GM19324 (cell line): Measurements from ENCODE around the gene ENOSF1.

ENCODE experiments used
- ATAC-seq: cut with Tn5 transposase; IDR thresholded peaks from one replicate; pipeline ENCODE4 v1.9.1; 2021; ENCODE audit warnings: mild to moderate bottlenecking, moderate library complexity; ENCODE audit not compliant: unreplicated experiment, low FRiP score

The ENOSF1 gene

GRCh38 chr18:675307-675706 lies 37.1 kb downstream of the ENOSF1 start:
- ATAC-seq: no peak

- no peak for ATAC-seq
Measured at GRCh38 chr18:673769-674168, 38.7 kb downstream of the ENOSF1 start.

DNA sequence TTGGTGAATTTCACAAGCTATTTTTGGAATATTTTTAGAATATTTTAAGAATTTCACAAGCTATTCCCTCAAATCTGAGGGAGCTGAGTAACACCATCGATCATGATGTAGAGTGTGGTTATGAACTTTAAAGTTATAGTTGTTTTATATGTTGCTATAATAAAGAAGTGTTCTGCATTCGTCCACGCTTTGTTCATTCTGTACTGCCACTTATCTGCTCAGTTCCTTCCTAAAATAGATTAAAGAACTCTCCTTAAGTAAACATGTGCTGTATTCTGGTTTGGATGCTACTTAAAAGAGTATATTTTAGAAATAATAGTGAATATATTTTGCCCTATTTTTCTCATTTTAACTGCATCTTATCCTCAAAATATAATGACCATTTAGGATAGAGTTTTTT lies 39.1 kb downstream of the ENOSF1 start:
- no peak for ATAC-seq

- ATAC-seq: no peak
Measured at GRCh38 chr18:671405-671804, 41.0 kb downstream of the ENOSF1 start.

DNA sequence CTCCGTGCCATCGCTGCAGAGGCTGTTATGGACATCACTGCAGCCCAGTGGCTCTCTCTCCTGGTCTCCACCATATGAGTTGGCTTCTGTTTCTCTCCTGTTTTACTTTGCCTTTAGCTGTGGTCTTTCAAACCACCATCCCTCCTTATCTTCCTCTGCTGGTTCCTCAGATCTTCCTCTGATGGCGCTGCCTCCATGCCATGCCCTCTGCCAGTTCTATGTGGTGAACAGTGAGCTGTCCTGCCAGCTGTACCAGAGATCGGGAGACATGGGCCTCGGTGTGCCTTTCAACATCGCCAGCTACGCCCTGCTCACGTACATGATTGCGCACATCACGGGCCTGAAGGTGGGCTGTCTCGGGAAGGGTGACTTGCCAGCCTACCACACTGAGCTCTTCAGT lies 41.9 kb downstream of the ENOSF1 start:
- no peak for ATAC-seq

GRCh38 chr18:669077-669476 lies 43.4 kb downstream of the ENOSF1 start:
- no peak for ATAC-seq

GRCh38 chr18:668260-668659 lies 44.2 kb downstream of the ENOSF1 start:
- no peak for ATAC-seq

DNA sequence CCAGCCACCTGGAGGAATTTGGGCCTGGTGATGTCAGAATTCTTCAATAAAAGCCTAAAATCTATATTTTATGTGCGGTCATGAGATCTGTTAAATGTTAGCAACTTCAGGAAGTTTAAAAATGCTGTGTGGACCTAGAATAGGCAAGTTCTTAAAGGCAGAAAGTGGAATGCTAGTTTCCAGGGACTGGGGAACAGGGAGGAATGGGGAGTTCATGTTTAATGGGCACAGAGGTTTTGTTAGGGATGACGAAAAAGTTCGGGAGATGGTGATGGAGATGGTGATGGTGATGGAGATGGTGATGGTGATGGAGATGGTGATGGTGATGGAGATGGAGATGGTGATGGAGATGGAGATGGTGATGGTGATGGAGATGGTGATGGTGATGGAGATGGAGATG lies 45.8 kb downstream of the ENOSF1 start:
- no peak for ATAC-seq

- ATAC-seq: no peak
Measured at GRCh38 chr18:666177-666576, 46.3 kb downstream of the ENOSF1 start.

GRCh38 chr18:662197-662596 lies 50.2 kb downstream of the ENOSF1 start:
- ATAC-seq: no peak

GRCh38 chr18:659597-659996 lies 52.8 kb downstream of the ENOSF1 start:
- no peak for ATAC-seq

DNA sequence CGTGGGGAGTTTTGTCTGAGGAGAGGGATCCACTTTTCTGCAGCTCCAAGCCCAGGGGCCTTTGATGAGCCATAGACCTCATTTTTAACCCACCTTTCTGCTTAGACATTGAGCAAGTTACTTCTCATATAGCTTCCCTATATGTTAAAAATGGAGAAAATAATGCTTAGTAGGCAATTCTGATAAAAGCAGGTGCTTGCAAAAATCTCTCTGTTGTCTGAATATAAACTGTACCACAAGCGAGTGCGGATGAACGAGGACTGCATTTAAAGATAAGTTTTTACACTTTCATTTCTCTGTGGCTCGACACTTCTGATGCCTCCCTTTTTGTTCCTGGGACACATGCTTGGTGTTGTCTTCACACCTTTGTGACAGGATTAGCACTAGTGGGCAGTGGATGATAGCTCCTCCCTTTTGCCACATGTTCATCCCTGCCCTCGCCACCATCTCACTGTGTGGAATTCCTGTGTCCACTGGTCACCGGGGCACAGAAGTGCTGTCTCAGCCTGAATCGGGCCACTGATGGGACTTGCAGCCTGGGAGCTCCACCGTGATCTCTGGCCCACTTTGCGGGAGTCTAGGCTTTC lies 53.4 kb downstream of the ENOSF1 start:
- ATAC-seq: no peak

DNA sequence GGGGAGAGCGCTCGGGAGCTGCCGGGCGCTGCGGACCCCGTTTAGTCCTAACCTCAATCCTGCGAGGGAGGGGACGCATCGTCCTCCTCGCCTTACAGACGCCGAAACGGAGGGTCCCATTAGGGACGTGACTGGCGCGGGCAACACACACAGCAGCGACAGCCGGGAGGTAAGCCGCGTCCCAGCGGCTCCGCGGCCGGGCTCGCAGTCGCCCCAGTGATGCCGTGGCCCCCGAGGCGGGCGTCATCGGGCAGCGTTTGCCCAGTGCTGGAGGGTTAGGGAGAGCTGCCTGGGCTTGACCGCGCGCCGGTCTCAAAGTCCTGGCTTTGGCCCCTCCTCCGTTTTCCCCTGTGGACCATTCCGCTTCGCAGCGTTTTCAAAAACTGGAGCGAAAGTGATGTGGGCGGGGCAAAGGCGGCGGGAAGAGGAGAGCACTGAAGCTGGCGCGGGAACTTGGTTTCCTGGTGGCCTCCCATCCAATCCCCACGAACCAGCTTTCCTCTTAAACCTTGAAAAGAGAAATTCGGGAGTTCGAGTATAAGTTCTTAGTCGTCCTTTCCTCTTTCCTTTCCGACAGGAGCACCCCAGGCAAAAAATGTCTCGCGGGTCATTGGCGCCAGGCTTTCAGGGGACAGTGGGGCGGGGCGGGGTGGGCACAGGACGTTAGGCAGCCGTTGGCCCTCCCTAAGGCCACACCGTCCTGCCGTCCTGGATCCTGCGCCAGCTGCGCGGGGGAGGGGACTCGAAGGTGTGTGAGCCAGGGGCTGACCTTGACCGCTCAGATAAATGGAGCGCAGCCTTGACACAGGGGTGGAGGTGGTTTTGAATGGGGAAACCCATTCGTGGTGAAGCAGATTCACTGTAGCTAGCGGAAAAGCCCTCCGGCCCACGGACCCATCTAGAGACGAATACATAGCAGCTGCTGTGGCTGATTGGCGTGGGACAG lies 54.2 kb downstream of the ENOSF1 start:
- ATAC-seq: peak; percentile 59

DNA sequence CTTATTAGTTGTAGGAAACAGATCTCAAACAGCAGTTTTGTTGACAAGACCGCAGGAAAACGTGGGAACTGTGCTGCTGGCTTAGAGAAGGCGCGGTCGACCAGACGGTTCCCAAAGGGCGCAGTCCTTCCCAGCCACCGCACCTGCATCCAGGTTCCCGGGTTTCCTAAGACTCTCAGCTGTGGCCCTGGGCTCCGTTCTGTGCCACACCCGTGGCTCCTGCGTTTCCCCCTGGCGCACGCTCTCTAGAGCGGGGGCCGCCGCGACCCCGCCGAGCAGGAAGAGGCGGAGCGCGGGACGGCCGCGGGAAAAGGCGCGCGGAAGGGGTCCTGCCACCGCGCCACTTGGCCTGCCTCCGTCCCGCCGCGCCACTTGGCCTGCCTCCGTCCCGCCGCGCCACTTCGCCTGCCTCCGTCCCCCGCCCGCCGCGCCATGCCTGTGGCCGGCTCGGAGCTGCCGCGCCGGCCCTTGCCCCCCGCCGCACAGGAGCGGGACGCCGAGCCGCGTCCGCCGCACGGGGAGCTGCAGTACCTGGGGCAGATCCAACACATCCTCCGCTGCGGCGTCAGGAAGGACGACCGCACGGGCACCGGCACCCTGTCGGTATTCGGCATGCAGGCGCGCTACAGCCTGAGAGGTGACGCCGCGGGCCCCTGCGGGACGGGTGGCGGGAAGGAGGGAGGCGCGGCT lies 55.0 kb downstream of the ENOSF1 start, which contains the start of gene TYMS:
TSS of gene TYMS (plus strand) at position 343 of the 690 bp plus-strand sequence. CDS start at position 433, 90 bp downstream.
- peak; percentile 54 for ATAC-seq

- no peak for ATAC-seq
Measured at GRCh38 chr18:655445-655844, 57.0 kb downstream of the ENOSF1 start.

GRCh38 chr18:654601-655000 lies 57.8 kb downstream of the ENOSF1 start:
- ATAC-seq: no peak

GRCh38 chr18:653512-653911 lies 58.9 kb downstream of the ENOSF1 start:
- no peak for ATAC-seq

GRCh38 chr18:652131-652530 lies 60.3 kb downstream of the ENOSF1 start:
- ATAC-seq: no peak

GRCh38 chr18:650428-650858 lies 62.0 kb downstream of the ENOSF1 start:
- peak; percentile 91 for ATAC-seq

DNA sequence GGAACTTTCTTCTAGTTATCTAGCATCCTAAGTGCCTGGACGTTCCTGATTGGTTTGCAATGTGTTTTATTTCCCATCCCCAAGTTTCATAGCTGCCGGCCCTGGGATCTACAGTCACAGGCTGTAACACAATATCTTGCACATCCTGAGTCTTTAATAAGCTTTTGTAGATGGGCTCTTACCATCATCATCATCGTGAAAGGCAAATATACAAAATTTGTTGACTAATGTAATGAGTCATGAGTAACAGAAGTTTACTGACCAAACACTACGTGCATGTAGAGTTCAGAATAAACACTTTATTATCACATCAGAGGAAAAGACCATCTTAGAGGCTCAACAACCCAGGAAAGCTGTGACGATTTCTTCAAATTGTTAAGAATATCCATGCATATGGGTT lies 63.1 kb downstream of the ENOSF1 start:
- no peak for ATAC-seq

DNA sequence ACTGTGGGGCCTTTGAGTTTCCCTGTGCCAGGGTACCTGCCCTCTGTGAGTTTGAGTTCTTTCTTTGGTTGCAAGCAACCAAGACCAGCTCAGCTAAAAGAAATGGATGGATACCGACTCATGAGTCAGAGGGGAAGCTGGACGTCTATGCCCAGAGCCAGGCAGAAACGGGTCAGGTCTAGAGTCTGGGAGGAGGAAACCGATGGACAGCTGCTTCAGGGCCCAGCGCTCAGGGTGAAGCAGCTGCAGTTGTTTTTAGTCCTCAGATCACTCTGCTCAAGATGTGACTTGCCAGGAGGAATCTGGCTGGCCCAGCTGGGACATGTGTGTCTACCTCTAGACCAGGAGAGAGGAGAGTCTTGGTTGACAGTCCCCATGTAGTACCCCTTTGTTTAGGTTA lies 65.1 kb downstream of the ENOSF1 start:
- no peak for ATAC-seq
